Measurements from ENCODE around the gene PRG3.
"Not testable (repeated sequence)": the region's sequence is repeated elsewhere in the genome, so short reads cannot be mapped to it uniquely, and the experiment has no call there.

PRG3 gene

DNA sequence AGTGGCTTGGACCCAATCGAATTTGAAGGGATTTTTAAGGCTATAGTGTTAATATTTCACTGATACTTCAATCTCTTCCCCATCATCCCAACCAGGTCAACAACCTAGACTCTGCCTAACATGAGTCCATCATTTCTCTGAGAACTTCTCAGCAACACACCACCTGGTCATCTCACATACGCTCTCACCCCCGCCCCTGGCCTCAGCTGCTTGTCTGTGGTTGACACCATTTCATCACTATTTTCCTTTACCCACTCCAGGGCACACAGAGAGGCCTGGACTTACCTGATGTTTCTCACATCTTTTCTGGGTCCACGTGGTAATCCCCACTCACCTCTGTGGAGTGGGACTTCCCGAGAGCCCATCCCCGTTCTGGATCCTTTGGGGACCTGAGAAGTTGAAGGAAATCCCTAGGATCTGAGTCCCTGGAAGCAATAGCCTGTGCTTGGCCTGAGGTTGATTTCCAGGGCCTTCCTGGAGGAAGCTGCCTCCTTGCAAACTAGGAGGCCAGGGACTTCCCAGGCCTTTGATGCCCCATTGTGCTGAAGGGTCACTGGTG lies 39.6 kb downstream of the PRG3 start:
- in situ Hi-C loops (cut with MboI; ENCODE audit: low sequenced_read_pairs): no loop called here

DNA sequence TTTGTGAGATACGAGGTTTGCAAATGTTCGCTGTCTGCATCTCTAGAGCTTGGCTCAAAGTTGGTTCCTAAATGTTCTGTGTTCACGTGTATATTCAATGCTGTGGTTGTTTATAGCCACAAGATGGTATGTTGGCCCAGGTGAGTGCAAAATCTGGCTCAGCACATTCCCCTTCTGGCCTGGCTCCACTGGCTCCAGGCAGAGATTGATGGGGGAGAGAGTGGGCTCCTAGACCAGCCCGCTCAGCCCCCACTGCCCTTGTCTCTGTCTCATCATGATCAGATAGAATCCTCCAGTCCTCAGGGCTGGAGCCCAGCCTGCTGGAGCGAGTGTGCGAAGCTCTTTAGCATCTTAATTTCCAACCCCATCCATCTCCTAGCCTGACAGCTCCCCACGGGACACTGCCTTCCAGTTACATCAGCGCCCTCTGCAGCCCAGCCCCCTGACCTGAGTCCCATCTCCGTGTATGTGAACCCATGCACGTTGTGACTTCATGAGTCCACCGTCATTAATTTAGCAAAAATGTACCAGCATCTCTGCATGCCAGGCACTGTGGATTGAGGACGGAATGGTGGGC lies 40.8 kb downstream of the PRG3 start:
- in situ Hi-C loops (cut with MboI; ENCODE audit: low sequenced_read_pairs): no loop called here

DNA sequence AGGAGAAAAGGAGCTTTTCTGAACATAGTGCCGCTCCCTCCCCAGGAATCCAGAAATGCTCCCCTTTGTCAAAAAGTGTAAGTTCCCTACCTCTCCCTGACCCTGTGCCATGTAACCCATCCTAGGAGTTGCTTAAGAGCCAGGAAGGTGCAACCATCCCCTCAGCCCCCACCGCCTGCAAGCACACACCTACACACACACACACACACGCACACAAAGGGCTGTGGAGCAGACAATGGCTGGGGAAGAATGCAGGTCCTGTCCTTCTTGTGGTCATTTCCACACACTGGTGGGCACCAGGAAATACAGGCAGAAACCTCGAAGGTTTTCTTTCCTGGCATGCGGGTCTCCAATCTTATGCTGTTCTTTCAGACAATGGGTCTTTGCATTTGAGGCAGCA lies 41.6 kb downstream of the PRG3 start:
- in situ Hi-C loops (cut with MboI; ENCODE audit: low sequenced_read_pairs): no loop called here

DNA sequence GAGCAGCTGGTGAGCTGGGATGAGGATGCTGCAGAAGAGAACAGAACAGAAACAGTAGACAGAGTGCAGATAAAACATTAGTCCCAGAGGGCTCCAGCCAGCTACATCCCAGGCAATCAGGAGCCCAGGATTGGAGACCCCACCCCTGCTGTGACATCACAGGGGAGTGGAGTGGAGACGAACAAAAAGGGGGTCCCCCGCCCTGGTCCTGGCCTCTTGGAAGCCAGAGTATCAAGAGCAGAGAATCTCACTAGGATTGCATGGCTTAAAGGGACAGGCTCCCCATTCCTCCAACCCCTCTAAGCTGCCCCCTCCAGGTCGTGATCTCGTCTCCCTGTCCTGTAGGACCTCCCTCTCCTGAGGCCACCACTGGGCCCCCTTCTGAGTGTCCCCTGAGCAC lies 42.8 kb downstream of the PRG3 start, which contains the start of gene P2RX3:
TSS of gene P2RX3 (plus strand) at position 211 of the 400 bp plus-strand sequence. CDS start 199 bp downstream, outside the sequence.
- in situ Hi-C loops (cut with MboI; ENCODE audit: low sequenced_read_pairs): no loop called here

DNA sequence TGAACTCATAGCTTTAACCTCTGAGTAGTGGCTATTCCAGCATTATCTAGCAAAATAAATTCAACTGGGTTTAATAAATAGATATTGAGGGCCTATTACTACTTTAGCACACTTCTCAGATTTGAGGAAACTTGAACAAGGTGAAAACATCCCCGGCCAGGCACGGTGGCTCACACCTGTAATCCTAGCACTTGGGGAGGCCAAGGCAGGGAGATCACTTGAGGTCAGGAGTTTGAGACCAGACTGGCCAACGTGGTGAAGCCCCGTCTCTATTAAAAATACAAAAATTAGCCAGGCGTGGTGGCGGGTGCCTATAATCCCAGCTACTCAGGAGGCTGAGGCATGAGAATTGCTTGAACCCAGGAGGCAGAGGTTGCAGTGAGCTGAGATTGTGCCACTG lies 44.1 kb downstream of the PRG3 start:
- in situ Hi-C loops (cut with MboI; ENCODE audit: low sequenced_read_pairs): not testable (repeated sequence)

DNA sequence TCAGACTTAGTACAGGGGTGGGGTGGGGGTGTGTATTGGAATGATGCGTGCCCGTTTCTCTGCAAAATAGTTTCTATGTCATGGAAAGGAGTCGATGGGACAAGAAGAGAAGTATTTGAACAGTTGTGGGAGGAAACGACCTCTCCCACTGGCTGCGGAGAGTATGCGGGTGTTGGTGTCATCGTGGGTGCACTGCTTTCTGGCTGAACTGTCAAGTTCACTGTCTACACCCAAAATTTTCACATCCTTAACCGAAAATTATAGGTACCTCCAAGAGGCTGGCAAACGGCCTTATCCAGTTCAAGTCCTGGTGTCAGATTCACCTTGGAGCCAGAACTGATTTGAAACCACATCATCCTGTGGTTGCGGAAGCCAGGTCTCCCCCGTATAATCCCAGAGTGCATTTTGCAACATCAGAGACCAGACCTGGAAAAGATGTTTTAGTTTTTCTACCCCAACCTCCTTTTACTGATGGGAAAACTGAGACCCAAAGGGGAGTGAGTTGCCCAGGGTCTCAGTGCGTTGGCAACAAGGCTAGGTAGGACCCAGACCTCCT lies 44.8 kb downstream of the PRG3 start:
- in situ Hi-C loops (cut with MboI; ENCODE audit: low sequenced_read_pairs): no loop called here

DNA sequence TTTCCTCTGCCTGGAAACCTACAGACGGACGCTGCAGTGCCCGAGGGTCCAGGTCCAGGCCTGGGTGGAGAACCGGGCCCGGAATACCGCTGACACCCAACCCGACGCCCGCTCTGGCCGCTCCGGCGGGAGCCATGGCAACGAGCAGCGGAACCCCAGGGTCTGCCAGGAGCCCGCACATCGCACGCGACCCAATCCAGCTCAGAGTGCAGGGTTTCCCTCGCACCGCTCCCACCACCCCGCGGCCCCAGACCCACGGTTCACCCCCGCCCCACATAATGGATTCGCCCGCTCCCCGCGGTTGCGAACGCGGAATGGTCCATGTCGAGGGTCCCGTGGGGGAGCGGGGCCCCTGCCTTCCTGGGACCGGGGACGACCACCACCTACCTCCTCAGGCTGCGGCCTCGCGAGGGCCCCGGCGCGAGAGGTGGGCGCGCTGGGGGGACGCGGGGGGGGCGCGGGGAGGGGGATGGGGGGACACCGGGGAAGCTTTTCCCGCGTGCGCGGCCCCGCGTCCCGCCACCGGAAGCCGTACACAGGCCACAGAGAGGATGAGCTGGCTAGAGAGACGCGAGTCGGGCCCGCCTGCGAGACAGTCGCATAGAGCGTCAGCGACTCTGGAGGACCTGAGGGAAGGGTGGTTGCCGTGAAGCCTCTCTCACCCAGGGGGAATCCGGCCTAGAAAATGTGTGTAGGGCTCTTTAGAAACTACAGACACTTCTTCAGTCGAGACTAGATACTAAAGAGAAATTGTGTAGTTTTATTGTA lies 45.4 kb downstream of the PRG3 start, which contains the start of gene SSRP1:
TSS of gene SSRP1 (minus strand) at position 550 of the 768 bp plus-strand sequence. CDS start 771 bp downstream, outside the sequence.
- in situ Hi-C loops (cut with MboI; ENCODE audit: low sequenced_read_pairs): no loop called here

DNA sequence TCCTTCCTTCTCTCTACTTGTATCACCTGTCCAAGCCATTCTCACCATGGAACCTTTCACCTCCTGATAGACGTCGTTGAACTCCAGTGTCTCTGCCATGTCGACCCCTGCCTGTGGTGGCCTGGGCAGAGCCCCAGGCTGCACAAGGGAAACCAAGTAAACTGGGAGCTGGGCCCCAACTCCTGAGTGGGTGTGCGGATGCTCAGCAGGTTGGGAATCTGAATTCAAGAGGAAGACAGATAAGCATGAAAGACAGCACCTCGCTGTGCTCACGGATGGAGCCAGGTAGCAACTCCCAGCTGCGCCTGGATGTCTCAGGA lies 46.0 kb downstream of the PRG3 start:
- in situ Hi-C loops (cut with MboI; ENCODE audit: low sequenced_read_pairs): no loop called here

DNA sequence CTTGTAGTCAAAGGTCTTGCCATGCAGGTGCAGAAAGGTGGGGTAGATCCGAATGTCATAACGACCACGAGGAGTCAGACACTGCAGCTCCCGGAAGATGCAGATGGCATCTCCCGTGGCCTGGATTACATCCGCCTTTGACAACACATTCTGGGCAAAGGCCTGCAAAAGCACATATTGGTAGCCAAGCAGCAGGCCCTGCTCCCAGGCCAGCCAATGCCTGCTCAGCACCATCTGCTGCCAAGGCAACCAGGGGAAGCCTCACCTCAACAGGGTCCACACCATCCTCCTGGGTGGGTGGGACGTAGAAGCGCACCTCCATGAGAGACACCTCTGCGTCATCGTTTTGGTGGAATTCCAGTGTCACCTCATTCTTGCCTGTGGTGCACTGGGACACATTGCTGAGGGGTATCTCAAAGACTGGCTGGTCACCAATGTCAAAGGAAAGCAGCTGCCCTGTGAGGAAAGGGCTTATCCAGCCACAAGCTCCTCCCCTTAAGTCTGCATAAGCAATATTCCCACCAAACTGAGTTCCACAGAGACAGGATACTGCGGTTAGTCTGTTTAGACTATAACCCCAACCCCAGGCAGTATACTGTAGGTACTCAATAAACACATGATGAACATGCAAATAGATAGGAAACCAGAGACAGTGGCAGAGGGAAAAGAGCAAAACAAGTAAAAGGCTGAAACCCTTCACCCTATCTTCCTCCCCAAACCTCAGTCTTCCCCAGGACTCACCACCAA lies 48.1 kb downstream of the PRG3 start:
- in situ Hi-C loops (cut with MboI; ENCODE audit: low sequenced_read_pairs): no loop called here

DNA sequence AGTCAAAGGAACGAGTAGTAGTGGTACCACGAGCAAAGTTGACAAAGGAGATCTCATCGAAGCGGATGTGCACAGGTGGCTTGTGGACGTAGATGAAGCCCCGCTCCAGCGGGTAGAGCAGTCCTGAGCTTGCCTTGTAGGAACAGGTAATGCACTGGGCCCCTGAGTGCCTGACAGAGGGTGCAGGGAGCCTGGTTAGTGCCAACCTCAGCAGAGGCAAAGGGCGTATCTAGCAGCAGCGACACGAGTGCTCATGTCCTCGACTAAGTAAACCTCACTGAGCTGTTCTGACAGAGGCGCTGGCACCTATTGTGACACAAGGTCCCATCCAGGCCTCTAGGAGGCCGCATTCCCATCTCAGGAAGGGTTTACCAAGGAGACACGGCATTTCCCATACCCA lies 49.2 kb downstream of the PRG3 start:
- in situ Hi-C loops (cut with MboI; ENCODE audit: low sequenced_read_pairs): no loop called here

DNA sequence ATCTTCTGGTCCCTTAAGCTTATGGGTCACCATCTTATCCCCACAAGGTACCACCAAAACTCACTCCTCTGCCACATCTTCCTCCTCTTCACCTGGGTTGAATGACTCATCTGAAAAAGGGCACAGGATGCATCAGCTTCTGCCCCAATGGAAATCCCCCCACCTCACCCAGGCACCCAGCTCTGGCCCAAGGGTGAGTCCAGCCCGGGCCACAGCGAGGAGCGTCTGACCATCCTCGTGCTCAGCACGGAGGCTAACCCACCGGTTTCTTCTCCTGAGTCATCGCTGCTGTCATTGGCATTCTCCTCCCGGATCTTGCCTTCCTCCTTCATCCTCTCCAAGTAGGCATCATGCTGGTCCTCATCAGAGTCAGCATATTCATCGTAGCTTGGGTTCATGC lies 50.9 kb downstream of the PRG3 start:
- in situ Hi-C loops (cut with MboI; ENCODE audit: low sequenced_read_pairs): no loop called here

DNA sequence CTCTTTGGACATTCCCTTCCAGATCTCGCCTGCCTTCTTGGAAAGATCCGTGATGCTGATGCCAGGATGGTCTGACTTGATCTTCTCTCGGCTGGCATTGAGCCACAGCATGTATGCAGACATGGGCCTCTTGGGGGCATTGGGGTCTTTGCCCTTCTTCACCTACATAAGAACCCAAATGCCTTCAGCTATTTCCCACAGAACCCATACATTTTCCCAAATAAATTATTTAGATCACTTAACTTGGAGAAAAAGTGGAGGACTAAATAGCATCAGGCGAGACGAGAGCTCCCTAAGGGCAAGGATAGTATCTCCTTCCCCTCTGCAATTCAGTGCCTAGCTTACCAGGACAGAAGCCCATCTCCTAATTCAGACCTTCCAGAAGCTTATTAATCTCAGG lies 53.2 kb downstream of the PRG3 start:
- in situ Hi-C loops (cut with MboI; ENCODE audit: low sequenced_read_pairs): no loop called here
